K562 (cell line): ENCODE measurements around the gene CLSTN2. TPM values are rescaled to one million over a fixed set of nuclear protein-coding genes. Genes with fewer than 3 reads are reported as not detected.

Experiments used
- ATAC-seq: fragments of 200-7000 bp; cut with Tn5 transposase; 3 replicates; pipeline ENCODE4 v1.9.1; 2020; ENCODE audit warnings: moderate library complexity
- BruUV-seq: library from RNA; stranded (reverse); fragments of 400-500 nt; replicated peaks from 2 replicates; lab custom pipeline; 2021; lab: Mats Ljungman, UMichigan
- CTCF ChIA-PET: fragments of 300-600 bp; formaldehyde crosslinking; extraction: SDS; loops from one replicate; lab custom pipeline; 2021; ENCODE audit warnings: low intra/inter-chr PET ratio; lab: Yijun Ruan, JAX
- POLR2A ChIA-PET: fragments of 300-600, 350-650 bp; sonication (Branson Sonifier 250); formaldehyde crosslinking; extraction: SDS; loops from one replicate; lab custom pipeline; 2021; ENCODE audit warnings: antibody characterized with exemption, inconsistent platforms; lab: Yijun Ruan, JAX
- DNase-seq, 4 experiments: peaks; one replicate each; pipeline versions ENCODE4 v3.0.0 to v3.0.0-alpha.2; 2011 to 2018; ENCODE audit warnings: low spot score in 3 of 4, mixed read lengths in 3 of 4; ENCODE audit errors: extremely low read depth in 1 of 4
- FAIRE-seq: peaks from 2 replicates; lab custom pipeline; 2011; peaks lifted over from hg19 to GRCh38; lab: Jason Lieb, UNC
- H2AFZ ChIP-seq: 2 replicates; pipeline ENCODE4 v1.6.0; 2011; ENCODE audit warnings: low read depth, low read length, control low read depth, inconsistent platforms
- H3K27ac ChIP-seq: fragments of 200-600 bp; 3 replicates; pipeline ENCODE4 v1.8.0; 2011; ENCODE audit warnings: low read depth, mild to moderate bottlenecking, control low read depth, inconsistent platforms, low read length, moderate library complexity, mixed read lengths; ENCODE audit errors: extremely low read depth
- H3K27me3 ChIP-seq, 2 experiments: fragments of 300-600 bp in 1 of 2; 2 replicates in 1 of 2; 3 replicates in 1 of 2; pipeline versions ENCODE4 v1.6.0 to v1.8.0; 2011; ENCODE audit warnings: inconsistent platforms in 2 of 2, low read length in 2 of 2, mild to moderate bottlenecking in 1 of 2, mixed read lengths in 1 of 2, moderate library complexity in 1 of 2; ENCODE audit not compliant: control insufficient read depth in 2 of 2, insufficient read depth in 2 of 2
- H3K36me3 ChIP-seq: fragments of 300-600 bp; 3 replicates; pipeline ENCODE4 v1.8.0; 2011; ENCODE audit warnings: mild to moderate bottlenecking, low read length, inconsistent platforms; ENCODE audit not compliant: control insufficient read depth, insufficient read depth
- H3K4me1 ChIP-seq, 2 experiments: fragments of 200-600 bp in 1 of 2; replicated peaks in 1 of 2; 2 replicates in 1 of 2; 3 replicates in 1 of 2; pipeline versions ENCODE4 v1.5.1 to v1.8.0; 2011; ENCODE audit warnings: inconsistent platforms in 2 of 2, low read length in 2 of 2, mild to moderate bottlenecking in 1 of 2, mixed read lengths in 1 of 2, moderate library complexity in 1 of 2; ENCODE audit not compliant: control insufficient read depth in 2 of 2, insufficient read depth in 2 of 2
- H3K4me2 ChIP-seq: 2 replicates; pipeline ENCODE4 v1.6.1; 2011; ENCODE audit warnings: low read length, control low read depth, inconsistent platforms, mixed read lengths; ENCODE audit not compliant: insufficient read depth
- H3K4me3 ChIP-seq: fragments of 200-600 bp; sonication (generic), shearing (Covaris generic); 2 replicates; pipeline ENCODE4 v1.5.1; 2016; ENCODE audit warnings: control low read depth, inconsistent platforms
- H3K79me2 ChIP-seq: fragments of 200-600 bp; 3 replicates; pipeline ENCODE4 v1.8.0; 2011; ENCODE audit warnings: low read length, inconsistent platforms; ENCODE audit not compliant: control insufficient read depth, insufficient read depth
- H3K9ac ChIP-seq, 2 experiments: 2 replicates each; pipeline versions ENCODE4 v1.6.0 to v1.6.1; 2011; ENCODE audit warnings: low read depth in 2 of 2, low read length in 2 of 2, control low read depth in 1 of 2, inconsistent platforms in 1 of 2, mild to moderate bottlenecking in 1 of 2, mixed read lengths in 1 of 2; ENCODE audit not compliant: insufficient read depth in 1 of 2
- H3K9me1 ChIP-seq: one replicate; pipeline ENCODE4 v1.6.0; 2011; ENCODE audit warnings: inconsistent platforms, mild to moderate bottlenecking, low read length, moderate library complexity; ENCODE audit not compliant: control insufficient read depth, insufficient read depth
- H3K9me3 ChIP-seq: replicated peaks from 2 replicates; pipeline ENCODE4 v1.5.1; 2011; ENCODE audit warnings: low read depth, low read length, inconsistent platforms; ENCODE audit not compliant: control insufficient read depth, insufficient read depth
- H4K20me1 ChIP-seq: replicated peaks from 2 replicates; pipeline ENCODE4 v1.6.1; 2011; ENCODE audit warnings: low read length, inconsistent platforms, mixed read lengths; ENCODE audit not compliant: control insufficient read depth, insufficient read depth
- CTCF ChIP-seq, 3 experiments: IDR thresholded peaks in 2 of 3; conservative IDR thresholded peaks in 1 of 3; 2 replicates each; pipeline ENCODE4 v1.5.1; 2011 to 2012; ENCODE audit warnings: low read length in 3 of 3, mild to moderate bottlenecking in 3 of 3, control low read depth in 2 of 3, improper control_type of control experiment in 1 of 3, inconsistent platforms in 1 of 3, low read depth in 1 of 3, mixed read lengths in 1 of 3, moderate library complexity in 1 of 3; ENCODE audit not compliant: insufficient read depth in 2 of 3
- E2F3 ChIP-seq: fragments of 250-450 bp; sonication (Bioruptor Pico); IDR thresholded peaks from 2 replicates; pipeline ENCODE4 v1.4.0; 2020; ENCODE audit warnings: mild to moderate bottlenecking
- IRF2 ChIP-seq: sonication (generic); formaldehyde crosslinking; IDR thresholded peaks from 2 replicates; pipeline ENCODE4 v1.8.1; 2022; ENCODE audit warnings: mild to moderate bottlenecking, missing genetic modification reagents
- KAT2B ChIP-seq: IDR thresholded peaks from one replicate; pipeline ENCODE4 v1.6.1; 2012; ENCODE audit warnings: low read depth, mild to moderate bottlenecking, control low read depth, inconsistent platforms, low read length, moderate library complexity
- KLF6 ChIP-seq: fragments of 250-450 bp; sonication (Bioruptor Pico); IDR thresholded peaks from 2 replicates; pipeline ENCODE4 v1.4.0; 2020; ENCODE audit warnings: mild to moderate bottlenecking, moderate library complexity, borderline replicate concordance
- SIRT6 ChIP-seq: IDR thresholded peaks from one replicate; pipeline ENCODE4 v1.6.1; 2012; ENCODE audit warnings: low read depth, mild to moderate bottlenecking, control low read depth, inconsistent platforms, low read length, moderate library complexity
- SMAD3 ChIP-seq: fragments of 450-650 bp; formaldehyde crosslinking; conservative IDR thresholded peaks from 2 replicates; pipeline ENCODE4 v1.4.0; 2020; ENCODE audit warnings: mild to moderate bottlenecking
- TAF1 ChIP-seq: IDR thresholded peaks from 2 replicates; pipeline ENCODE4 v1.6.1; 2011; ENCODE audit warnings: mild to moderate bottlenecking, low read length, moderate library complexity; ENCODE audit not compliant: insufficient read depth, control insufficient read depth, severe bottlenecking; ENCODE audit errors: extremely low read depth
- ZNF224 ChIP-seq: sonication (generic); formaldehyde crosslinking; IDR thresholded peaks from 2 replicates; pipeline ENCODE4 v1.8.0; 2022; ENCODE audit warnings: mild to moderate bottlenecking, missing genetic modification reagents
- ZNF431 ChIP-seq: sonication (generic); formaldehyde crosslinking; IDR thresholded peaks from 2 replicates; pipeline ENCODE4 v1.8.0; 2022; ENCODE audit warnings: mild to moderate bottlenecking, missing genetic modification reagents
- ZNF696 ChIP-seq: fragments of 250-450 bp; sonication (Bioruptor Pico); conservative IDR thresholded peaks from 2 replicates; pipeline ENCODE4 v1.4.0; 2020; ENCODE audit warnings: mild to moderate bottlenecking, moderate library complexity
- ZNF707 ChIP-seq: fragments of 250-450 bp; sonication (Bioruptor Pico); conservative IDR thresholded peaks from 2 replicates; pipeline ENCODE4 v1.8.0; 2022; ENCODE audit warnings: inconsistent platforms, mild to moderate bottlenecking, moderate library complexity
- WGBS: fragments of 100-300 bp; shearing (Covaris generic); methylation state at CpG from one replicate; pipeline ENCODE4 v1.1.6; 2016; ENCODE audit warnings: low coverage, mixed read lengths; ENCODE audit not compliant: insufficient coverage; ENCODE audit errors: missing lambda C conversion rate; 5-methylcytosine and 5-hydroxymethylcytosine counted together
- in situ Hi-C: fragments of 300-500 bp; cut with MboI; formaldehyde crosslinking; loops from 4 replicates; pipeline ENCODE4 v1.15.0; 2018; ENCODE audit warnings: inconsistent platforms, mixed read lengths
- intact Hi-C: fragments of 100-400 bp; cut with micrococcal nuclease; formaldehyde crosslinking; loops from 2 replicates; pipeline ENCODE4 v1.14.2; 2022
- polyA plus RNA-seq, 8 experiments: library from polyadenylated mRNA; depleted of rRNA in 4 of 8; stranded (reverse) in 5 of 8; unstranded in 3 of 8; fragments of >200 nt; fragmentation: Nextera tagmentation in 2 of 8; fragmentation: Illumina TruSeq in 1 of 8; extraction: Ambion mirVana in 2 of 8; extraction: Trizol in 1 of 8; gene quantifications; 2 replicates each; pipeline versions ENCODE4 v1.2.1 to v1.2.3, GENCODE V29; 2011 to 2014; ENCODE audit warnings: inconsistent platforms in 1 of 8, missing spikeins in 1 of 8
- total RNA-seq, 7 experiments: library from RNA; depleted of rRNA in 6 of 7; stranded (reverse); fragments of >200 nt in 6 of 7; fragmentation: Illumina TruSeq in 2 of 7; extraction: Trizol in 2 of 7; gene quantifications; 2 replicates each; pipeline versions ENCODE4 v1.2.1 to v1.2.3, GENCODE V29; 2011 to 2021; ENCODE audit warnings: low replicate concordance in 1 of 7
- TF ChIP-seq, protein P1 (sequence below), 2 experiments: fragments of 450-650 bp; IDR thresholded peaks; 2 replicates each; pipeline ENCODE4 v1.6.1; 2016
- TF ChIP-seq, protein P2 (sequence below), 2 experiments: fragments of 450-650 bp; IDR thresholded peaks; 2 replicates each; pipeline ENCODE4 v1.6.1; 2018; ENCODE audit warnings: mild to moderate bottlenecking in 2 of 2, low read depth in 1 of 2; ENCODE audit not compliant: partially characterized antibody in 2 of 2

The CLSTN2 gene
- total and polyA plus RNA-seq, 9 of the 15 experiments (the other 6 are each of a cell fraction or from before 2014, with no cell fraction given), result 0.02 to 0.04 (median 0.04) TPM; not detected in 6

DNA sequence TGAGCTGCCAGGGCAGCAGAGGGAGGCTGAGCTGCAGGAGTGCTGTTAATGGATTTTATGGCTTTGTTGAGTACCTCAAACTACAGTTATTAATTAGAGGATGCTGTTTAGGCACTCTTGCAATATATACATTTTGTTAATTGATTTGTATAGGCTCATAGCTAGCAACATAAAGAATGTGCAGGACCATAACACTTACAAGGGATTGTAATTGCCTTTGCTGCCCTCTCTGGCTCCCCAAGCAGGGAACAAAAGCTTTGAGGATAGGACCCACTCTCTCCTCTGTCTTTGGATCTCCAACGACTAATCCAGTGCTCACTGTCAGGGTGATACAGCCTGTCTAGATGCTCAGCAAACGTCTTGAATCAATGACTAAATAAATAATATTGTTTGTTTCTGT is 1.2 kb upstream of the CLSTN2 start (continued):
- TF ChIP-seq KAT2B (no peak), ZNF696 (CRISPR knock-in tag) (no peak), SMAD3 (no peak)

GRCh38 chr3:139934613-139935015 is 371 bp upstream of the CLSTN2 start:
- in situ Hi-C loops, result no loop called here
- Histone ChIP-seq H3K9me1 (no peaks in the 10 kb centered on the region), H2AFZ (no peak overlapping the region), H3K4me3 (no peak overlapping the region), H4K20me1 (no peaks in the 10 kb centered on the region), H3K9ac (no peak overlapping the region), H3K4me2 (no peak overlapping the region), H3K36me3 (no peaks in the 10 kb centered on the region), H3K27me3 (peaks cover 3 to 24% of the 10 kb centered on the region in 2 experiments; a peak in 2 of 5 replicates), H3K79me2 (no peaks in the 10 kb centered on the region), H3K9me3 (no peaks in the 10 kb centered on the region), H3K27ac (no peak overlapping the region), H3K4me1 (peaks cover 0 to 15% of the 10 kb centered on the region in 2 experiments; a peak in 2 of 5 replicates)
- no peak for ATAC-seq
- ChIA-PET CTCF (no interaction called here), POLR2A (no interaction called here)
- intact Hi-C loops, result loop anchor here (5.0 kb wide), 2 partner anchors 507 to 928 kb away; no protein-coding TSS in a partner anchor
- FAIRE-seq, result no peak
- BruUV-seq, result no TSS peak
- WGBS, result 36% methylated on average over 14 of the region's 25 CpGs
- no peak for DNase-seq
- TF ChIP-seq E2F3 (CRISPR knock-in tag) (no peak), ZNF707 (CRISPR knock-in tag) (no peak), SIRT6 (no peak), TAF1 (no peak), CTCF (IDR thresholded peaks at IDR 0.05 in 2 of 3, conservative IDR thresholded peaks at IDR 0.05 in 1 of 3; ENCODE audit: insufficient read depth in 2 of 3, low read depth in 1 of 3, low read length in 3 of 3) (no peak), IRF2 (no peak), ZNF224 (no peak), ZNF431 (no peak), KLF6 (no peak)
- TF ChIP-seq, protein P1, sequence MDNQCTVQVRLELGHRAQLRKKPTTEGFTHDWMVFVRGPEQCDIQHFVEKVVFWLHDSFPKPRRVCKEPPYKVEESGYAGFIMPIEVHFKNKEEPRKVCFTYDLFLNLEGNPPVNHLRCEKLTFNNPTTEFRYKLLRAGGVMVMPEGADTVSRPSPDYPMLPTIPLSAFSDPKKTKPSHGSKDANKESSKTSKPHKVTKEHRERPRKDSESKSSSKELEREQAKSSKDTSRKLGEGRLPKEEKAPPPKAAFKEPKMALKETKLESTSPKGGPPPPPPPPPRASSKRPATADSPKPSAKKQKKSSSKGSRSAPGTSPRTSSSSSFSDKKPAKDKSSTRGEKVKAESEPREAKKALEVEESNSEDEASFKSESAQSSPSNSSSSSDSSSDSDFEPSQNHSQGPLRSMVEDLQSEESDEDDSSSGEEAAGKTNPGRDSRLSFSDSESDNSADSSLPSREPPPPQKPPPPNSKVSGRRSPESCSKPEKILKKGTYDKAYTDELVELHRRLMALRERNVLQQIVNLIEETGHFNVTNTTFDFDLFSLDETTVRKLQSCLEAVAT (IDR thresholded peaks at IDR 0.05), result no peak
- TF ChIP-seq, protein P2, sequence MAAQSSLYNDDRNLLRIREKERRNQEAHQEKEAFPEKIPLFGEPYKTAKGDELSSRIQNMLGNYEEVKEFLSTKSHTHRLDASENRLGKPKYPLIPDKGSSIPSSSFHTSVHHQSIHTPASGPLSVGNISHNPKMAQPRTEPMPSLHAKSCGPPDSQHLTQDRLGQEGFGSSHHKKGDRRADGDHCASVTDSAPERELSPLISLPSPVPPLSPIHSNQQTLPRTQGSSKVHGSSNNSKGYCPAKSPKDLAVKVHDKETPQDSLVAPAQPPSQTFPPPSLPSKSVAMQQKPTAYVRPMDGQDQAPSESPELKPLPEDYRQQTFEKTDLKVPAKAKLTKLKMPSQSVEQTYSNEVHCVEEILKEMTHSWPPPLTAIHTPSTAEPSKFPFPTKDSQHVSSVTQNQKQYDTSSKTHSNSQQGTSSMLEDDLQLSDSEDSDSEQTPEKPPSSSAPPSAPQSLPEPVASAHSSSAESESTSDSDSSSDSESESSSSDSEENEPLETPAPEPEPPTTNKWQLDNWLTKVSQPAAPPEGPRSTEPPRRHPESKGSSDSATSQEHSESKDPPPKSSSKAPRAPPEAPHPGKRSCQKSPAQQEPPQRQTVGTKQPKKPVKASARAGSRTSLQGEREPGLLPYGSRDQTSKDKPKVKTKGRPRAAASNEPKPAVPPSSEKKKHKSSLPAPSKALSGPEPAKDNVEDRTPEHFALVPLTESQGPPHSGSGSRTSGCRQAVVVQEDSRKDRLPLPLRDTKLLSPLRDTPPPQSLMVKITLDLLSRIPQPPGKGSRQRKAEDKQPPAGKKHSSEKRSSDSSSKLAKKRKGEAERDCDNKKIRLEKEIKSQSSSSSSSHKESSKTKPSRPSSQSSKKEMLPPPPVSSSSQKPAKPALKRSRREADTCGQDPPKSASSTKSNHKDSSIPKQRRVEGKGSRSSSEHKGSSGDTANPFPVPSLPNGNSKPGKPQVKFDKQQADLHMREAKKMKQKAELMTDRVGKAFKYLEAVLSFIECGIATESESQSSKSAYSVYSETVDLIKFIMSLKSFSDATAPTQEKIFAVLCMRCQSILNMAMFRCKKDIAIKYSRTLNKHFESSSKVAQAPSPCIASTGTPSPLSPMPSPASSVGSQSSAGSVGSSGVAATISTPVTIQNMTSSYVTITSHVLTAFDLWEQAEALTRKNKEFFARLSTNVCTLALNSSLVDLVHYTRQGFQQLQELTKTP (IDR thresholded peaks at IDR 0.05; ENCODE audit: low read depth in 1 of 2, partially characterized antibody in 2 of 2), result no peak
